AG09309 (cell line): ENCODE data around the gene ACTMAP.
"Not testable (repeated sequence)": the region's sequence is repeated elsewhere in the genome, so short reads cannot be mapped to it uniquely, and the experiment has no call there.

Source experiments
- DNase-seq: peaks from one replicate; pipeline ENCODE4 v3.0.0-alpha.2; 2010; ENCODE audit warnings: low read depth
- H3K4me3 ChIP-seq: 2 replicates; pipeline ENCODE4 v1.5.1; 2011; ENCODE audit warnings: mild to moderate bottlenecking, low read depth, low read length, moderate library complexity; ENCODE audit not compliant: control insufficient read depth
- CTCF ChIP-seq: IDR thresholded peaks from 2 replicates; pipeline ENCODE4 v1.5.1; 2011; ENCODE audit warnings: mild to moderate bottlenecking, low read depth, low read length, inconsistent platforms; ENCODE audit not compliant: insufficient read depth, control insufficient read depth; ENCODE audit errors: missing control alignments

ACTMAP gene

GRCh38 chr19:40791996-40792395 lies 41.7 kb upstream of the ACTMAP start:
- no peak for TF ChIP-seq CTCF
- DNase-seq = no peak
- H3K4me3 ChIP-seq = no peak overlapping the region

GRCh38 chr19:40791349-40791748 lies 41.1 kb upstream of the ACTMAP start:
- no peak overlapping the region for H3K4me3 ChIP-seq
- no peak for TF ChIP-seq CTCF
- no peak for DNase-seq

DNA sequence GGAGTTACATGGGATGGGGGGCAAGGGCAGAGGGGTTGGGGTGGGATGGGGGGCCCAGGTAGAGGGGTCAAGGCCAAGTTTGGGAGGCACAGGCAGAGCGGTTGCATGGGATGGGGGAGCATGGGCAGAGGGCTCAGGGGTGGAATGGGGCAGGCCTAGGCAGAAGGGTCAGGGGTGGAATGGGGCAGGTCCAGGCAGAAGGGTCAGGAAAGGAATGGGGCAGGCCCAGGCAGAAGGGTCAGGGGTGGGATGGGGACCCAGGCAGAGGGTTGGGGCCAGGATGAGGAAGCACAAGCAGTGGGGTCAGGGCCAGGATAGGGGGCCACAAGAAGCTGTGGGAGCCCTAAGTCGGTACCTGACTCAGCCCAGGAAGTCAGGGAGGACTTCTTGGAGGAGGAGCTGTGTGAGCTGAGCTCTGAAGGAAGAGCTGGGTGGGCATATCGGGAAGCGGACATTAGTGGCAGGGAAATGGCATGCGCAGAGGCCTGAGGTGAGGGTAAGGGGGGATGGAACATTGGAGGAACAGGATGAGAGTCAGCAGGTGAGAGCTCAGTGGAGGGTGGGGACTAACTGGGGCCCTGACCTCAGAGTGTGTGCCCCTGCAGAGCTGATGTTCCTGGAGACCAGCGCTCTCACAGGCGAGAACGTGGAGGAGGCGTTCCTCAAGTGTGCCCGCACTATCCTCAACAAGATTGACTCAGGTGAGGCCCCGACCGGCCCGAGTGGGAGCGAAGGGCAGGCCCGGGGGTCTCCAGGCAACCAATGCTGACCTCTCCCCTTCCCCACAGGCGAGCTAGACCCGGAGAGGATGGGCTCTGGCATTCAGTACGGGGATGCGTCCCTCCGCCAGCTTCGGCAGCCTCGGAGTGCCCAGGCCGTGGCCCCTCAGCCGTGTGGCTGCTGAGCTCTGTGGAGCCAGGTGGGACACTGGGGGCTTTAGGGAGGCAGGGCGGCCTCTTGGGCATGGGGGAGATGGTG lies 36.1 kb upstream of the ACTMAP start:
- no peak for DNase-seq
- no peak for TF ChIP-seq CTCF
- H3K4me3 ChIP-seq = no peak overlapping the region

- no peak for TF ChIP-seq CTCF
- no peak overlapping the region for H3K4me3 ChIP-seq
- DNase-seq = no peak
Measured at GRCh38 chr19:40785526-40785925, 35.2 kb upstream of the ACTMAP start.

- DNase-seq, H3K4me3 ChIP-seq: not testable (repeated sequence)
Measured at GRCh38 chr19:40784146-40784545, 33.9 kb upstream of the ACTMAP start.

GRCh38 chr19:40783711-40784110 lies 33.4 kb upstream of the ACTMAP start:
- no peak for DNase-seq
- TF ChIP-seq CTCF = no peak

DNA sequence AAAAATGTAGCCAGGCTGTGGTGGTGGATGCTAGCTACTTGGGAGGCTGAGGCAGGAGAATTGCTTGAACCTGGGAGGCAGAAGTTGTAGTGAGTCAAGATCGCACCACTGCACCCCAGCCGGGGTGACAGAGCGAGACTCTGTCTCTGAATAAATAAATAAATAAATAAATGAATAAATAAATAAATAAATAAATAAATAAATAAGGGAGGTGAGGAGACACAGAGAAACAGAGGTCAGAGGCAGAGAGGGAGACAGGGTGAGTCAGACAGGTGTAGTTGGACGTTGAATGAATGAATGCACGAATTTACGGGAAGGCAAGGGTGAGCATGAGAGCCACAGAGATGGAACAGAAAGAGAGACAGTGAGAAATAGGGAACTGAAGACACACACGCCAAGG lies 30.9 kb upstream of the ACTMAP start:
- no peak for DNase-seq
- no peak for TF ChIP-seq CTCF
- no peak overlapping the region for H3K4me3 ChIP-seq

More at GRCh38 chr19:40783711-40784110, 33.4 kb upstream of the ACTMAP start:
- H3K4me3 ChIP-seq = no peak overlapping the region
